Fibroblast of skin of left biceps (primary cell): ENCODE measurements around the gene ARMC9.
"Not testable (repeated sequence)": the region's sequence is repeated elsewhere in the genome, so short reads cannot be mapped to it uniquely, and the experiment has no call there.

Experiments used
- DNase-seq, 2 experiments: peaks; one replicate each; pipeline ENCODE4 v3.0.0-alpha.2; 2013; ENCODE audit warnings: low read depth in 2 of 2

ARMC9 gene

DNA sequence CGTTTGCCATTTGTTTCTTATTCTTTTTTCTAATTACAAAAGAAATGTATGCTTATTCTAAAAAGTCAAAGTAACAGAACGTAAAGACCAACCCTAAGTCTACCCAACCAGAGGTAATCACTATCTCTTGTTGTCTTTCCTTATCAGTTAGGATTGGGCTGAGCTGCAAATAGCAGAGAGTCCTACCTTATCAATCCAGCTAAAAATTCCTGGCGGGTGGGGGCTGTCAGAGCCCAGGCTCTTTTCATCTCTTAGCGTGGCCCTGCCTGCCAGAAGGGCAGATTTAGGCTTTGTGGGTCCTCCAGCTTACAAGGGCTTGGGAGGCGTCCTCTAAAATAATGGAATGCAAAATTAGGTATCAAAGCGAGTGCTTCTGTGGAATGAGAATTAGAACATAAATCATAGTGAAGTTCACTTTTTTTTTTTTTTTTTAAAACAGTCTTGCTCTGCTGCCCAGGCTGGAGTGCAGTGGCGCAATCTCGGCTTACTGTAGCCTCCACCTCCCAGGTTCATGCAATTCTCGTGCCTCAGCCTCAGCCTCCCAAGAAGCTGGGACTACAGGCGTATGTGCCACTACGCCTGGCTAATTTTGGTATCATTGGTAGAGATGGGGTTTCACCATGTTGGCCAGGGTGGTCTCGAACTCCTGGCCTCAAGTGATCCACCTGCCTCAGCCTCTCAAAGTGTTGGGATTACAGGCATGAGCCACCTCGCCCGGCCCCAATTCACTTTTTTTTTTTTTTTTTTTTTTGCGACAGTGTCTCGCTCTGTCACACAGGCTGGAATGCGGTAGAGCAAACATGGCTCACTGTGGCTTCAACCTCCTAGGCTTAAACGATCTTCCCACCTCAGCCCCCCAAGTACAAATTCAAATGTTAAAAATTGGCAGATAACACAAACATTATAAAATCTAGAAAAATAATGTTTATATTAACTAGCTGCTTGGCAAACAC, 139.7 kb downstream of the ARMC9 start:
- DNase-seq, result no peak

DNA sequence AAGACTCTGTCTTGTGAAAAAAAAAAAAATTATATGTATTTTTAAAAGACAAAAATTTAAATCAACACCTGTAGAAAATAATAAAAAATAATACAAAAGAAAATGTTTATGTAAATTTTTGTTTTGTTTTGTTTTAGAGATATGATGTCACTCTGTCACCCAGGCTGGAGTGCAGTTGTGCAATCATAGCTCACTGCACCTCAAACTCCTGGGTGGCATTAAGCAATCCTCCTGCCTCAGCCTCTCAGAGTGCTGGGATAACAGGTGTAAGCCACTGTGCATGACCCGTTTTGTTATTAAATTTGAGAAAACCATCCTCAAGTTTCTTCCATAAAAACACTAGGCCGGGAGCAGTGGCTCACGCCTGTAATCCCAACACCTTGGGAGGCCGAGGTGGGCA, 140.9 kb downstream of the ARMC9 start:
- no peak for DNase-seq

DNA sequence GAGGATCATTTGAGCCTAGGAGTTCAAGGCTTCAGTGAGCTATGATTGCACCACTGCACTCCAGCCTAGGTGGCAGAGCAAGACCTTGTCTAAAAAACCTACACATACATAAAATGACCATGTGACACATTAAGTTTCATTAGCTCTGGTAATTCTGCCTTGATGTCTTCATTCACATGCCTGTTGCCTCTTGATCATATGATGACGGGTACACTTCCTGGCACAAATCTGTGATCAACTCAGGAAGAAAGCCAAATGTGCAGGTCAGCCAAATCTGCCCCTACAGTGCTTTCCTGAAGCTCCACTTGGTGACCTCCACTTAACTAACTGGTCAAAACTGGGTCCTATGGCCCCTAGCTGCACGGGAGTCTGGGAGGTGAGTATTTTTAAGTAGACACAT, 142.7 kb downstream of the ARMC9 start:
- DNase-seq, result no peak

DNA sequence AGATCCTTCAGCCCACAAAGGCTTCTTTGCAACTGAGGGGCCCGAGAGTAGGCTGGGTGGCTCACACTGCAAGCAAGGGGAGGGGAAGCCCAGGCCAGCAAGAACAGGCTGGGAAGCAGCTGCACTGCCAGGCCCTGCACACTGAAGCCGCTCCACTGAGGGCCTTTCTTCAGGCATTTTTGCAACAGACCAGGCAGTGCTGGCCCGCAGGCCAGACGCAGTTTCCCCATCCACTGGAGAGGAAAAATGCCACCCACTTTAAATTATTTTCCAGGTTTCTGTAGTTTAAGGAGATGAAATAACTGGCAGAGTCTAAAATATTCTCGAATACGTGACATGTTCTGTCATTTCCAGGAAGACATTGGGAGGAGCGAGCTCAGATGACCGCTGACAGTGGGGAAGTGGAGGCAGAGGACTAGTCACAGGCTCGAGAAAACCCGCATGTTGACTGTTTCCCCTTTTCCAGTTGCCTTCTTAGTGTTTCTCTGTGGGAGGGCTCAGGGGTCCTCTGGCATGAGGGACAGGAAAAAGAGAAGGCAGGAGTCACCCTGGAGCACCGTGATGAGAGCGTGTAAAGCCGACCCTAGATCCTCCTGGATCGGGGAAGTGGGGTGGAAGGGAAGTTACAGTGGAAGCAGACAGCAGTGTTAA, 143.8 kb downstream of the ARMC9 start:
- no peak for DNase-seq

DNA sequence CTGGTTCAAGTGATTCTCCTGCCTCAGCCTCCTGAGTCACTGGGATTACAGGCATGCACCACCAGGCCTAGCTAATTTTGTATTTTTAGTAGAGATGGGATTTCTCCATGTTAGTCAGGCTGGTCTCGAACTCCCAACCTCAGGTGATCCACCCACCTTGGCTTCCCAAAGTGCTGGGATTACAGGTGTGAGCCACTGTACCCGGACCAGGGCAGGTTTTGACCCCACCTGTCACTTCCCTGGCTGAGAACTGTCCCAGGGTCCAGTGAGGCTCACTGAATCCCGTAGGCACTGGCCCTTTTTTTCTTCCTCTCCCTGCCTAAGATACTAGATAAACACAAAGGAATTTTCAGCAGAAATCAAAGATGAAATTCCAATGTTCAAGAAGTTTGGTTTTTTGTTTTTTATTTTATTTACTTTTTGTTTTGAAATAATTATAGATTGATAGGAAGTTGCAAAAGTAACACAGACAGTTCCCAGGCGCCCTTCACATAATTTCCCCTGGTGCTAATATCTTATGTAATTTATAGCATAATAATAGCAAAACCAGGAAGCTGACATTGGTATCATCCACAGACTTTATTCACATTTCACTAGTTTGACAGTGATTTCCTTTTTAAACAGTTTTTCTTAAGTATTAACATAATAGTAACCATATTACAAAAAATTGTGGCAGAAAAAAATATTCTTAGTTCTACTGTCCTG, 144.7 kb downstream of the ARMC9 start:
- DNase-seq, result no peak

DNA sequence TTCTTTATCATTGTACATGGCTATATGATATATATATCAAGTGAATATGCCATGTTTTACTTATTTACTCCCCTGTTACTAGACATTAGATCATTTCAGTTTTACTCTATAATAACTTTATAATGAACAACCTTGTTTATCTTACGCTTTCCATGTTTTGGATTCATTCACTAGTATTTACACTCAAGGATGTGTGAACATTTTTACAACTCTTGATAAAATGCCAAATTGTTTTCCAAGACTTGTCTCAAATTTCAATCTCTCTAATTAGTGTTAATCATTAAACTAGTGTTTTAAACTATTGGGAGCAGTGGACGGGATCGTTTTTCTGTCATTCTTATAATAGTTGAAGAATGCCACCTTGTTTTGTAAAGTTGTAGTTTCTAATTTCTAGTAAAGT, 145.6 kb downstream of the ARMC9 start:
- DNase-seq, result no peak

DNA sequence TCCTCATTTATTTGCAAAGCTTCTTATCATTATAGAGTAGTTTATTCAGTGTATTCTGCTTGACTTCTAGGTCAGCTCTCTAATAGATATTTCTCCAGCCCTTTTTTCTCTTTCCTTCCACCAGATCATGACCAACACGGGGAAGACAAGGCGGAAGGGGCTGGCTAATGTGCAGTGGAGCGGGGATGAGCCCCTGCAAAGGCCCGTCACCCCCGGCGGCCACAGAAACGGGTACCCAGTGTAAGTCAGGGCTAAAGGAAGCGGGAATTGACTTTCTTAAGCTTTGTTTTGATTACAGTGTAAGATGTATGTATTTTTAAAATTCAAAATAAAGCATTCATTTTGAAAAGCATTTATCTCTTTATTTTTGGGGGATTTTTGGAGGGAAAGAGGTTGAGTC, 146.4 kb downstream of the ARMC9 start:
- no peak for DNase-seq

DNA sequence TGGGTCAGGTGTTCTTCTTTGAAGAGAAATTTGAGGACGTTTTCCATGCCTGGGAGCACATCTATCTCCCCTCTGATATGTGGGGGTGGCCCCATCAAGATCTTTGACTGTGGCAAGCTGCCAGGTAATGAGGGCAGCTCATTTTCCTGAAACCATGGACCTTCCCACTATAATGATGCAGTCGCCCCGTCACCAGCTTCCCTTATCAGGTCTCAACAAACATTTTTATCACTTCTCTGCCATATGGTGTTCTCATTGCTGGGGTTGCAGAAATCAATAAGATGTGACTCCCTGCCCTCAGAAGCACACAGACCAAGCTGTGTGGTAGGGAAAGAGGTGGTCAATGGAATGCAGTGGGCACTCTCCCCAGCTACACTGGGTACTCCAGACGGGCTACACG, 148.7 kb downstream of the ARMC9 start:
- no peak for DNase-seq

DNA sequence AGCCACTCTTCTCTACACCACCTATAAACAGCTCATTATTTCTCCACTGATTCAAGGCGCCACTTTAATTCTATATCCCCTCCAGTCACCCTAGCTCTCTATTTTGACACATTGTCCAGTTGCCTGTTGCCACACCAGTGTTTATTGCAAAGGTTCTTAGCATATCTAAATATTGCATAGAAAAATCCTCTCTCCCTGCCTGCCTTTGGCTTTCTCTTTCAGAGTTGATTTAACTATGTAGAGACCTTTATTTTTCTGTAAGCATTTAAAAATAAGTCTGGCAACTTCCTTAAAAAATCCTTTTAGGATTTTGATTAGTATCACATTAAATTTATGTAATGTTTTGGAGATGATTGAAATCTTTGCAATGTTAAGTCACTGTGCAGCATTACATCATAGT, 149.2 kb downstream of the ARMC9 start:
- DNase-seq, result no peak

DNA sequence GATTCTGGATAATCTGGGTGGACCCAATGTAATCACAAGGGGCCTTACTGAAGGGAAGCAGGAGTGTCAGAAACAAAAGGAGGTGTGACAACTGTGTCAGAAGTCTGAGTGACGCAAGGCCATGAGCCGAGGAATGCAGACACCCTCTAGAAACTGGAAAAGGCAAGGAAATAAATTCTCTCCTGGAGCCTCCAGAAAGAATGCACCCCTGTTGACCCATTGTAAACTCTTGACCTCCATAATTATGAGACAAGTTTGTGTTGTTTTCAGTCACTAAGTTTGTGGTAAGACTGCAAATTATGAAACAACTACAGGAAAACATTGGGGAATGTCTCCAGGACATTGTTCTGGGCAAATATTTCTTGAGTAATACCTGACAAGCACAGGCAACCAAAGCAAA, 149.7 kb downstream of the ARMC9 start:
- no peak for DNase-seq

DNA sequence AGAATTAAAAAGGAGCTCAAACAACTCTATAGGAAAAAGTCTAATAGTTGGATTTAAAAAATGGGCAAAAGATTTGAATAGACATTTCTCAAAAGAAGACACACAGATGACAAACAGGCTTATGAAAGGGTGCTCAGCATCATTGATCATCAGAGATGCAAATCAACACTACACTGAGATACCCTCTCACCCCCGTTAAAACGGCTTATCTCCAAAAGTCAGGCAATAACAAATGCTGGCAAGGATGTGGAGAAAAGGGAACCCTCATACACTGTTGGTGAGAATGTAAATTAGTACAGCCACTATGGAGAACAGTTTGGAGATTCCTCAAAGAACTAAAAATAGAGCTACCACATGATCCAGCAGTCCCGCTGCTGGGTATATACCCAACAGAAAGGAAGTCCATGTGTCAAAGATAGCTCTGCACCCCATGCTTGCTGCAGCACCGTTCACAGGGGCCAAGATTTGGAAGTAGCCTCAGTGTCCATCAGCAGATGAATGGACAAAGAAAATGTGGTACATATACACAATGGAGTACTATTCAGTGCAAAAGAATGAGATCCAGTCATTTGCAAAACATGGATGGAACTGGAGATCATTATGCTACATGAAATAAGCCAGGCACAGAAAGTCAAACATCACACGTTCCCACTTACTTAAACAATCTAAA, 150.4 kb downstream of the ARMC9 start:
- DNase-seq, result no peak

DNA sequence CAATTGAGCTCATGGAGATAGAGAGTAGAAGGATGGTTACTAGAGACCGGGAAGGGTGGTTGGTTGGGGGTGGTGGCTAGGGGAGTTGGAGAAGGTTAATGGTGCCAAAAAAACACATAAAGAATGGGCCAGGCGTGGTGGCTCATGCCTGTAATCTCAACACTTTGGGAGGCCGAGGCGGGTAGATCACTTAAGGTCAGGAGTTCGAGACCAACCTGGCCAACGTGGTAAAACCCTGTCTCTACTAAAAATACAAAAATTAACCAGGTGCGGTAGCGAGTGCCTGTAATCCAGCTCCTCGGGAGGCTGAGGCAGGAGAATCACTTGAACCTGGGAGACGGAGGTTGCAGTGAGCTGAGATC, 150.9 kb downstream of the ARMC9 start:
- DNase-seq, result not testable (repeated sequence)

DNA sequence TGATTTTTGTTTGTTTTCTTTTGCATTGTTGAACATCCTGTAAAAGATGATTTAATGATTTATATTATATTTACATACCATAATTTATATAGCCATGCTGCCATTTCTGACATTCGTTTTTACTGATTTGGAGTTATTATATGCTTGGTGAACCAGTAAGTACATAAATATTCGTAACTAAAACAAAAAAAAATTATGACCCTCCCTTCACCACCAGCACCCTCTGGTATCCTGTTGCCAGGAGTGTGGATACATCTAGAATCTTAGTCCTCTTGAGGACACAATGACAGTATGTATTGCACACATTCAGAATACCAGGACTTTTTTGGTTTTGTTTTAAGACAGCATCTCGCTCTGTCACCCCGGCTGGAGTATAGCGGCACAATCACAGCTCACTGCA, 153.2 kb downstream of the ARMC9 start:
- no peak for DNase-seq

DNA sequence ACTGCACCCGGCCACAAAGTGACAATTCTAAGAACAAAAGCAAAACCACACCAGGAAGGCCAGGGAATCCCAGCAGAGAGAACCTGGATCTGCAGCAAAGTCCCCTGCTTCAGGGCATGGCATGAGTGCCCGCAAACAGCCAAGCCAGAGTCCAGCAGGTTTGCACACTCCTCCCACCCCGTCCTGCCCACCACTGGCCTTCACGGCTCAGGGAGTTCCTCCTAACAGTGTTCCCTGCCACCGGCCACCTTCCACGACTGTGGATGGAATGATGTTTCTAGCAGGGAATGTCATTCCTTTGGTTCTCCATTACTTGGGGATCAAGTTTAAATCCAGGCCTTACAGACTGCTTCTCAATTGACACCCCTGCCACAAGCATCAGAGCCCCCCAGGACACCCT, 155.0 kb downstream of the ARMC9 start:
- no peak for DNase-seq

DNA sequence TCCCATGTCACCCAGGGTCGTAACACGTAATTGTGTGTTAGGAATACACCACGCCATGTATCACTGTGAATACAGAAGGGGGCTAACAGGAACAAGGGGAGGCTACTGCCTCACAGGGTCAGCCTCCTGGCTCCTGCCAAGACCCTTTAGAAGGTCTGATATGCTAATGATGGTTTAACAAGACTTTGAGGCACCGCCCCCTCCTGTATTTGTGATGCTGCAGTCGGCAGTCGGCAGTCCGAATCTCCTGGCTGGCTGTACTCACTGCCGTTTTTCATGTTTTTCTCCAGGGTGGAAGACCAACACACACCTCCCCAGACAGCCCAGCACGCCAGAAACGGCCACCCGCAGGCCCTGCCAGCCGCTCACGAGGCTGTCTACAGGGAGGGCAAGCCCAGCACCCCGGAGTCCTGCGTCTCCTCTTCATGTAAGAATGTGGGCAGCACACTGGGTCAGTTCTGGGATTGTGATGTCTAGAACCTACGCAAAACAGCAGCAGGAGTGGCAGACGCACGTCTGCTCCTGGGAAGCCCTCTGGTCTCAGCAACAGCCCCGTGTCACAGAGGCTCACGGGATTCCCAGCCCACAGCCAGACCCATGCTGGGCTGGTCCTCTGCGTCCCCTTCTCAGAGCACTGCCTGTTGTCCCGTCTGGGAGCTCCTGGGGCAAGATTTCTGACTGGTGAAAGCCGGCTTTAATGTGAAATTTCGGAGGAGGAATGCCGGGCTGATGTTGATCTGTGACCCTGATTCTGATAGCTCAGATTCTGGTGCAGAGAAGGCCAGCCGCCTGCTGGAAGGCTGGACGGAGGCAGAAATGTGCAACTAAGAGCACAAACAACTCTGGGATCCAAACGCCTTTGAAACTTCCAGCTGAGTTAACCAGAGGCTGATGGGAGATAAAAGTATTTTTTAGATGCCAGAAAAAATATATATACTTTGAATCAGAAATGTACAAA, 157.4 kb downstream of the ARMC9 start:
- no peak for DNase-seq

DNA sequence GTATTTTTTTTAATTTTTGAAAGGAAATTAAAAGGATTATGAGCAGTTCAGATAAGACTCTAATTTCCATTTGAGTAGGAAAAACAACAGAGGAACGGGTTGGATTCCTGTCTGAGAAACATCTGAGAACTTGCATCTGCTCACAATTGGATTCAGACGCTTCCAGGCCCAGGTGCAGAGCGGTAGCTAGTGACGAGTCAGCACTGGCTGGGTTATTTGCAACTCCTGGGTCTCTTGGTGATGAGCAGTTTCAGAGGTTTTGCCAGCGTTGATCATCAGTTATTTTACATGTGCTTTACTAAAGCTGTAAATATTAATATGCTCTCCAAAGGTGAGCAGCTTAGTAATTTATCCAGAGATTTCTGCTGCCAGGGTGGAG, 158.0 kb downstream of the ARMC9 start:
- DNase-seq, result no peak

DNA sequence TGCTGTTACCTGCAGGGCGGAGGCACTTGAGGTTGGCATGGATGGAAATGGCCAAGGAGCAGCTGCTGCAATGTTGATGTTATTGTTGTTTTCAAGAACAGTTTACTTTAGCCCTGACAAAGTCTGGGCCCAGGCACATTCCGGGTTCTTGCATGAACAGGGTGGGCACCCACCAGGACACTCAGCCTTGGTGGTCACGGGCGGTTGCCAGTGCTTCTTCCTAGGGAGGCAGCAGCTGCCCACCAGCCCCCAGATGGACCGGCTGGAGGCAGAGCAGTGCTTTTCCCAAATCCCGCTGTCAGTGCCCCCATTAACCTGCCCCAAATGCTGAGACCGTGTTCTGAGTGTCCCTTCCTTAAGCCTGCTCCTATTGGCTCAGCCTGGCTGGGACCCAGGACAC, 158.6 kb downstream of the ARMC9 start:
- DNase-seq, result no peak

DNA sequence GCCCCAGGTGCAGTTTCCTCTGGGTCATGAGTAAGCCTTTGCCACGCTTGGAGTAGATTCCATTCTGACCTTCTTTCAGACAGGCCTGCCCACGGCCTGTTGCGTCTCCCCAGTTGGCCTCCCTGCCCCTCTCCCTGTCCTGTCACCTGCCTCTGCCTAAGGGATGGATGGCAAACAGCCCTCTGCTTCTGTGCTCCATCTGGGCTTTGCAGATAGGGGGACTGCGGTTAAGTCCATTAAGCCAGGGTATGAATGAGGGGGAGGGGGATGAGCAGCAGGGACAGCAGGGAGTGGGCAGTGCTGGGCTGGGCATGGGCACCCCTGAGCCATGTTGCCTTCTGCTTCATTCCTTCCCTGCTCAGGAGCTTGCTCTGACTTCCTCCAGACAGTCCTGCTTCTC, 159.5 kb downstream of the ARMC9 start:
- DNase-seq, result no peak

DNA sequence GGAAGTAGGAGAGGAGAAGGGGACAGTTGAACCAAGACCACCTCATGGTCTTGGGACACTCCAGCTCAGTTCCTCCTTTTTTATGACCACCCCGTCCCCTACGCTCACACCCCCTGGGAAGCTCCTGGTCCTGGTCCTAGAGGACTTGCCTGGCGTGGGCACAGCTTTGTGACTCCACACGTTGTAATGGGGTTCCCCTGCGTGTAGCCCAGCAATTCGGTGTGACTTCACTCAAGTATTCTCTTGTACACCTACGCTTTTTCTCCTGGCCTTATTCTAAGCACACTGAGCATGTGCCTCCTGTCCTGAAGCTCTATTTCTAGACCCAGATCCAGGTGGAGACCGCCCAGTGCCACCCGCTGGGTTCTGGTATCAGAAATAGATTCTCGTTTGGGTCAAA, 161.0 kb downstream of the ARMC9 start:
- DNase-seq, result no peak

DNA sequence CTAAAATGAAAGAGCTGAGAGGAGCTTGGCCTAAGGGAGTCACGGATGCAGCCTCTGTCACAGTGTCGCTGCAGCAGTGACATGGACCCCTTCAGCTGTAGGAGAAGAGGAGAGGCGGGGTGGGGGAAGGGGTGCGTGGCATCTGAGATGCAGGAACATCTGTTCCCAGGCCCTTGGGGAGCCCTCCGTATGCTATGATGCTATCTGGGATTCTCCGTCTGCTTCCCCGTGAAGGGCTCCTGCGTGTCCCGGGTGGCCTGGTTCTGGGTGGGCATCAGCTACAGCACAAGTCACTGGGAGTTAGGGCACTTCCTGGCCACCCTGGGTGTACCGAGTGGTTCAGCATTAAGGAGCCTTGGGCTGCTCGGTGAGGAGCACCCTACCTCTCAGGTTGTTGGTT, 161.5 kb downstream of the ARMC9 start:
- no peak for DNase-seq

DNA sequence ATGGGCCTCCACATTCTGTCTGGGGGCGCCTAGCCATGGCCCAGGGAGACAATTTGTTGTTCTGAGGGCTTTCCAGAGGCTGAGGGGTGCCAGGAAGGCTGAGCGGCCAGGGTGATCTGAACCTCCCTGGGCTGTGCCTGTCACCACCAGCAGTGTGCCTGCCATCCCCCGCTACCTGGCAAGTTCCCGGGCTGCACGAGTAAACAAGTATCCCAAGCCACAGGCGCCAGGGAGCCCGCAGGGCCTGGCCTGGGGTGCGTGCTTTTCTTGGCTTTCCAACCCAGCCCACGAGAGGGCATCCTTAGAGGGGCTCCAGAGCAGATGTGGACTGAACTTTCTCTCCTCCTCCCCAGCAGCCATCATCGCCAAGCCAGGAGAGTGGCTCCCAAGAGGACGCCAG, 162.0 kb downstream of the ARMC9 start:
- no peak for DNase-seq
